Right ventricle myocardium inferior (tissue), 1 donor: Measurements from ENCODE around the gene CGNL1. TPM values are rescaled to one million over a fixed set of nuclear protein-coding genes. Genes with fewer than 3 reads are reported as not detected.

Experiments used
- ATAC-seq: fragments of 200-7000 bp; cut with Tn5 transposase; one replicate; pipeline ENCODE4 v1.9.1; 2020; ENCODE audit warnings: mild to moderate bottlenecking, moderate library complexity
- DNase-seq: peaks from one replicate; pipeline ENCODE4 v3.0.0; 2021; ENCODE audit errors: missing footprints
- intact Hi-C: fragments of 100-400 bp; cut with DNase I; formaldehyde crosslinking; loops from one replicate; pipeline ENCODE4 v1.11.0; 2022
- total RNA-seq: library from RNA; stranded (reverse); fragmentation: NEBNext Ultra II Directional; extraction: Animal tissue kit (Norgen Biotek cat#: 25700); gene quantifications from one replicate; pipeline ENCODE4 v1.2.1, GENCODE V29; 2021
- donor health status: DM: no; HTN: yes; CAD: no; lungs with severe emphysema.

The CGNL1 gene
- total RNA-seq, 1 donor from 2014 or later, result 10.0 TPM

DNA sequence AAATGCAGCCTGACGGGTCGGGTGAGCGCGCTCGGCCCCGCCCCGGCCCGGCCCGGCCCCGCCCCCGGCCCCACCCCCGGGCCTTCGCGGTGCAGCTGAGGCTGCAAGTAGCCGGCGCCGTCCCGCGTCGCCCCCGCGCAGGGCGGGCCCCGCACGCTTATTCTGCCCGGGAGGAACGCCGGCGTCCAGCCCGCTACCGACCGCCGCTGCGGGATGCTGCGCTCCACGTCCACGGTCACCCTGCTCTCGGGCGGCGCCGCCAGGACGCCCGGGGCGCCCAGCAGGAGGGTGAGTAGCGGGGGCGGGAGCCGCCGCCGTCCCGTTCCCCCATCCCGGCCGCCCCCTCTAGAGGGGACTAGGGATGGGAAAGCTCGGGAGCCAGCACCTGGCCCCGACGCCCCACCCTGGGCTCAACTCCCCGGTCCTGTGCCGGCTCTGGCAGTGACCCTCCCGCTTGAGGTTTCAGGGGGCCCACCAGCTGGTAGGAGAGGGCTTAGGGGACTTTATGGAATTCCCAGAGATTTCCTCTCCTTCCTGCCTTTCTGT, 215.6 kb downstream of the CGNL1 start, which contains the start of gene MYZAP:
Gene MYZAP (plus strand): TSS at position 83 of the 546 bp plus-strand sequence. CDS start 131 bp downstream, at position 214.
- DNase-seq (peak; percentile 77), ATAC-seq (peak; percentile 56)
- intact Hi-C loops, result loop anchor here (2.0 kb wide), 1 partner anchor 23 kb away; no protein-coding TSS in a partner anchor

DNA sequence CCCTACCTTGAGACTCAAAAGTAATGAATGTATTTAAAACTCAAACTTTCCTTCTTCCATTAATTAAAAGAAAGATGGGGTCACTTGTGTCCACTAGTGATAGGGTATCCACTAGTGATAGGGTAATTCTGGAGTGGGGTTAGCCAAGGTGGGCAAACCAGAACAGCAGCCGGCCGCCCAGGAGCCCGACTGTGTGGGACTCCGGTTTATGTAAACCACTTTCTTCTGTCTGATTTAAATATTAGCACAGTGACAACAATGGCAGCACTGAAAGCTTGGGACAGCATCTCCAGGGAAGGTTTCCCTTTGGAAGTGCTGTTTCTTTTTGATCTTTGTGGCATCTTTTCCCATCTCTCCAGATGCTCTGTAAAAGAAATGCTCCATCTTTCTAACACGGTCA, 216.1 kb downstream of the CGNL1 start:
- ATAC-seq, result no peak
- DNase-seq, result no peak
- intact Hi-C loops, result no loop called here

DNA sequence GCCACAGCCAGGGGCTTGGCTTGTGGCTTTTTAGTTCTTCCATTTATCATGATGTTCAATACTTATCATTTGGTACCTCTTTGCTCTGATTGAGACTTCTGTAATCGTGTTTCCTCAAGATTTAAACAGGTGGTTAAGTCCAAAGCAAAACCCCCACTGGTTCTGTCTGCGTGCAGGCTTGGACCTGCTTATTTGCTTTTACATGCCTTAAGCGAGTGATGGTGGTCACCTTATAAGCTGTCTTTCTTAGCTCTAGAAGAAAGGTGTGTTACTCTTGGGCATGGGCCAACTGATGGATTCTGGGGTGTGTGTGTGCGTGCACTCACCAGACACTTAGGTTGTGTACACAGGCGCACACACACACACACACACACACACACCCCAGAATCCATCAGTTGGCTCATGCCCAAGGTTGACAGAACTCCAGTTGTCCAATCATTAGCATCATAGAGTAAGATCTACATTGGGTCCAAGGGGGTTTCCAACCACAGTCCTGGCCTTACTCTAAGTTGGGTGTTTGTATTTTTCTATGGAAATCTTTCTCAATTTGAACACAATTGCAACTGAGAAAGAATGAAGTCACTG, 216.6 kb downstream of the CGNL1 start:
- DNase-seq (no peak), ATAC-seq (no peak)
- intact Hi-C loops, result no loop called here

DNA sequence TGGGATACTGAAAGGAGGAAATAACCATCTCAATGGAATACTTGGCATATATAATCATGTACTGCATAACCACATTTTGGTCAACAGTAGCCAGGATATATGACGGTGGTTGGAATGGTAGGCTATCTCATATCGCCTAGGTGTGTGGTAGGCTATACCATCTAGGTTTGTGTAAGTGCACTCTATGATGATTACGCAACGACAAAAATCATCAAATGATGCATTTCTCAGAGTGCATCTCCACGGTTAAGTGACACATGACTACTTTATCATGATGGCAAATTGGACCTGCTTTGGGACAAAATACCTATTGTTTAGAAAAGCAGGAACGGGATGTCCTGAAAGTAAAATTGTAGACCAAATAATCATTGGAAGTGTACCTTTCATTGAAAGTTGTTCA, 218.2 kb downstream of the CGNL1 start:
- intact Hi-C loops, result loop anchor here (2.0 kb wide), 2 partner anchors 16 to 34 kb away; no protein-coding TSS in a partner anchor
- no peak for DNase-seq
- ATAC-seq, result no peak

DNA sequence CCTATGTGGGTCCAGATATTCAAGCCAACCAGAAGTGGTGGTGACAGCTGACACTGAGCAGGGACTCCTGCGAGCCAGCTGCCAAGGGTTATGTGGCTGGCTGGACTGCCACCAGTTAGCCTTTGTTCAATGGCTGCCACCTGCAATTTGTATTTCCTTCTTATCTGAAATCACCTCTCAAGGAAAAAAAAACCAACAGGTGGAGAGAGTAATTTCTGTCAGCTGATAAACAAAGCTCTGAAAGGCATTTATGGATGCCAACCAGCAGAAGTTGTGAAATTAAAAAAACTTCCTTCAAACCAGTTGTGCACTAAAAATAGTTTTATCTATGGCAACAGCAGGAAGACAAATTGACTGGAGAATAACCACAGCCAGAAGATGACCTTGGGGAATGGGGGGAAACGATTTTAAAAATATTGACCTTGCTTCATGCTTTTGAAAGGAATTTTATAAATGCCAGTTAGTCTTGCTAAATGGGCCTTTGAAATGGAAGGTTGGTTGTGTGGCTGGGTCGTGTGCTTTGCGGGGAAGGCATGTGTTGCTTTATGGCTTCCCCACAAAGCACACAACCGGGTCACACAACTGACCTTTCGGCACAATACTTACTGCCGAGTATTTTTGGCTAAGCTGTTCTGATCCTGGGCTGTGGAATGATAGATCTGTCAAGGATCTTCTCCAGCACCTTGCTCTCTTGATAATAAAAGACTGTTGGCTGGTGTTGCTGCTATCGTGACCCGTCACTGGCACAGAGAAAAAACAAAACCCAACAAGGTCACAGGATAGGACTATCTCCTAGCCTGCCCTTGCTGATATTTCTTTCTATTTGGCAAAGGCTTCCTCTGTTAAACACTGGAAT, 218.9 kb downstream of the CGNL1 start:
- intact Hi-C loops, result loop anchor here (2.0 kb wide), 2 partner anchors 16 to 34 kb away; no protein-coding TSS in a partner anchor
- ATAC-seq (peak; percentile 65), DNase-seq (no peak)

DNA sequence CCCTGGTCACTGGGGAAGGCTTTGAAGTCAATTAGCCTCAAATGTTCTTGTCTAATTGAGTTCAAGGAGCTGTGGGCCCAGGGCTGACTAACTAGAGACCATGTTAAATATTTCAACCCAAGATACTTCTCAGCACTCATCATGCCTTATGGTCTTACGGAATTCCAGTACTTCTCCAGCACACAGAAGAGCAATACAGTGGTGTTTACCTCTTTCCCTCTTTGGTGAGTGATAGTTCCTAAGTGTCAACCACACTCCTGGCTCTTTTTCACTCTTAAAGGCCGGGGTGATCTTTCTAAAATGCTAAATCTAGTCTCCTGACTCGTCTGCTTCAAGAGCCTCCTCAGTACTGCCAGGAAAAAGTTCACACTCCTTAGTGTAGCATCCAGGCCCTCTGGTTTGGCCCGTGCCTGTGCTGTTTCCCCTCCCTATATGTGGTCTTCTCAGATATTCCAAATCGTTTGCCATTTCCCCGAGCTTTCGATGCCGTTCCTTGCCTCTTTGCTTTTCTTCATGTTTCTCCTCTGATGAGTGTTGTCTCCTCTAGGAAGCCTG, 220.1 kb downstream of the CGNL1 start:
- DNase-seq (no peak), ATAC-seq (peak; percentile 42)
- intact Hi-C loops, result no loop called here

DNA sequence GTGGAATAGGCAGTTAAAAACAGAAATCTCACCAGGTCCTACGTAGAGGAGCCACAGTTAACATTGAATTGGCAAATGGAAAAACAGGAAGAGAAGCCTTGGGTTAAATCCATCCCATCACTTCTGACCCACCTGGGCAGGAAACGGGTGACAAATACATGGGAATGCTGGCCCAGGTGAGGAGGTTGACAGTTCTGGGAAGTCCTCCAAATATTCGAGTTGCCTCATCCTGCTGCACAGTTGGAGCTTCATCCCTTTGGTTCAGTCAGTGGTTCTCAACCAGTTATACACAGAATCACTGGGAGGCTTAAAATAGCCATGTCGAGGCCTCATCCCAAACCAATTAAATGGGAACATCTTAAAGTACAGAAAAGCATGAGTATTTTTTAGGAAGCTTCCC, 220.7 kb downstream of the CGNL1 start:
- intact Hi-C loops, result no loop called here
- DNase-seq (no peak), ATAC-seq (no peak)

DNA sequence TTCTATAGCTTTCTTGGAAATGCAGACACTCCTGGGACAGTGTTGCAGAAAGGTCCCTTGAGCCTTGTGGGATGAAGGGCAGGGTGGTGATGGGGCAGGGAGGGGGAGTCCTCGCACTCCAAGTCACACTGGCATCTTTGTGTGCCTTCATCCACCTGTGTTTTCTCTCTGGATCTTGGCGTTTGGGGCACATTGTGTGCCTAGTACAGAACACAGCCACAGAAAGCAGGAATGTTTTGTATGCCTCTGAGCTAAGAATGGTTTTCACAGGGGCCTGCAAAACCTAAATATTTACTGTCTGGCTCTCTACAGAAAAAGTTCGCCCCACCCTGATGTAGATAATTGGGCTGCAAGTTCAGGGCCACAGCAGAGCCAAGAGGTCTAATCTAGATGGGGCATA, 221.1 kb downstream of the CGNL1 start:
- intact Hi-C loops, result no loop called here
- no peak for ATAC-seq
- no peak for DNase-seq

DNA sequence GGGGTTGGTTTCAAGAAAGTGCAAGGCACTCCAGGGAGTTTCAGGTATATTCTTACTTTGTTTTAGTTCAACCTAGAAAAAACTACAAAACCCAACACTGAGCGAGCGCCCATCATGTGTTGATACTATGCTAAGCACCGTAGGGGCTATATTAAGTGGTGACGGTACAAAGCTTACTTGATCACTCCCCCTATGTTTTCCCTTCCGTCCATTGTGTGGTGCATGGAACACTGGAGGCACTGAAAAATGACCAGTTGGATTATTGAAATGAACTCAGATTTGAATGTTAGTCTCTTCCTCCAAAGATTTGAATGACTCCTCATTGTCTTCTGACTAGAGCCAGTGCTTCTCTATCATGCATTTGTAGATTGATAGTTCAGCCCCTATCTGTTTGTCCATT, 222.0 kb downstream of the CGNL1 start:
- ATAC-seq (no peak), DNase-seq (no peak)
- intact Hi-C loops, result loop anchor here (2.0 kb wide), 1 partner anchor 36 kb away; no protein-coding TSS in a partner anchor

DNA sequence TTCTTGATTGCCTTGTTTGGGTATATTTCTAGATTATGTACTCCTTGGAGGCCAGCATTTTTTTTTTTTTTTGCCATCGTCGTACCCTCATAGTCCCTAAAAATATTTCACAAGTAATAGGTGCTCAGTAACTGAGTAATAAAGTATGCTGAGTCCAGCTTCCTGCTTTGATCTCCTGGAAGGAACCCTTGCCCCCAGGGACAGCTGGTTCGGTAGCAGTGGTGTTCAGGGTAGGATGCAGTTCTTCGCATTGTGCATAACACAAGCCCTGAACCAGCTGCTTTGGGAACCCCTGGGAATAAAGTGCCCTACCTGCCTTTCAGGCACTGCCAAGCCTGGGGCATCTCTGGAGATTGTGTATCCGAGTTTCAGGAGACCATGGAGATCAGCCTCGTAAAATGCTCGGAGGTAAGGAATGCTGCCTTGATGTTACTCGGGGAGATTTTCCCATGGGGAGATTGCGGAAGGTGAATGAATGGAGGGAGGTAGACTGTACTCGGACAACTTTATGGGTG, 223.0 kb downstream of the CGNL1 start:
- no peak for ATAC-seq
- intact Hi-C loops, result loop anchor here (2.0 kb wide), 1 partner anchor 35 kb away; no protein-coding TSS in a partner anchor
- DNase-seq, result no peak

DNA sequence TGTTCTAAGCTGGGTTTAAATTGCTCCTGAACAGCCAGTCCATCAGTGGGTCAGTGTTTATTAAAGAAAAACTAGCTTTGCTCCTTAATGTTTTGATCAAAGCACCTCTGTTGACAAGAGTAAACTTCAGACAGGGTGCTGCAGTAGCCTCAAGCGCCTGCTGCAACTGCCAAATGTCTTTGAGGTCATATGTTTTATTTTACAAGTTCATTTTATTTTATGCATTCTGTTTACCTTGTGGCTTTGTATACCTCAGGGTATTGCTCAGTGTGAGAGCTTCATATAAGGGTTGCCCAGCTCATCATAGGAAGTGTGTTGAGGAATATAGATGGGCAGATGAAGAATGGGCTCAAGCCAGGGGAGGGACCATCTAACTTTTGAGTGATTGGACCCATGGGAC, 223.9 kb downstream of the CGNL1 start:
- intact Hi-C loops, result no loop called here
- DNase-seq, result no peak
- no peak for ATAC-seq

Other genes with a start within 250 kb of the CGNL1 start
- gene MYZAP, start 215.4 kb downstream of the CGNL1 start, total RNA-seq, result 869 TPM